HCT116 (cell line): ENCODE measurements around the gene MTMR12.

ENCODE experiments used
- CTCF ChIP-seq, 3 experiments: fragments of 200-600 bp in 1 of 3; sonication (generic) in 1 of 3; IDR thresholded peaks in 2 of 3; conservative IDR thresholded peaks in 1 of 3; 2 replicates each; pipeline ENCODE4 v1.5.1; 2012 to 2017; ENCODE audit warnings: low read depth in 2 of 3, low read length in 2 of 3, antibody characterized with exemption in 1 of 3, borderline replicate concordance in 1 of 3, control low read depth in 1 of 3, mild to moderate bottlenecking in 1 of 3, mixed read lengths in 1 of 3, mixed run types in 1 of 3, moderate library complexity in 1 of 3; ENCODE audit not compliant: insufficient read depth in 1 of 3
- EGR1 ChIP-seq: IDR thresholded peaks from 2 replicates; pipeline ENCODE4 v1.6.1; 2012; ENCODE audit warnings: low read depth
- EZH2 ChIP-seq: fragments of 200-600 bp; sonication (generic); IDR thresholded peaks from 2 replicates; pipeline ENCODE4 v1.6.1; 2017; ENCODE audit warnings: antibody characterized with exemption, mixed run types
- SRF ChIP-seq: IDR thresholded peaks from 2 replicates; pipeline ENCODE4 v1.6.1; 2012; ENCODE audit warnings: low read depth
- TCF7L2 ChIP-seq: IDR thresholded peaks from 2 replicates; pipeline ENCODE4 v1.7.0; 2011; ENCODE audit warnings: borderline replicate concordance, inconsistent platforms; ENCODE audit not compliant: insufficient read depth, insufficient read length; ENCODE audit errors: extremely low read depth
- ZNF274 ChIP-seq: fragments of 200-500 bp; sonication (Bioruptor generic); IDR thresholded peaks from 2 replicates; pipeline ENCODE4 v1.6.1; 2014; ENCODE audit warnings: mild to moderate bottlenecking, low read depth, low read length, inconsistent platforms
- TF ChIP-seq, protein P1 (sequence below): IDR thresholded peaks from 2 replicates; pipeline ENCODE4 v1.6.1; 2012; ENCODE audit warnings: low read depth

DNA sequence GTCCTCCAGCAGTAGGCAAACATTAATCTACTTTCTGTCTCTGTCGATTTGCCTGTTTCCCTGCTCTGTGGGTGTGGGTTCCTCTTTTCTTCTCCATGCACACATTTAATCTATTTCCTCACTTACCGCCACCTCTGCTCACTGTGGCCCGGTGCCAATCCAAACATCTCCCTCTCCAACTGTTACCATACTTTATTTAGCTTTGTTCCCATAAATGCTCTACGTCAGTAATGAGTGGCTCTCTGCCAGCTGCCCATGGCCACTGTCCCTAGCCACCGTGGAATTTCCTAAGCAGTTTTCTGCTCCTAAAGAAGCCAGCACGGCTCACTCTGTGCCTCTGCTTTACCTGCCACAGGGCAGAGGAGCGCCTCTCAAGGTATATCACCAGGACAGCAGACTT, 119.1 kb downstream of the MTMR12 start:
- TF ChIP-seq CTCF (IDR thresholded peaks at IDR 0.05 in 2 of 3, conservative IDR thresholded peaks at IDR 0.05 in 1 of 3; ENCODE audit: borderline replicate concordance in 1 of 3, insufficient read depth in 1 of 3, low read depth in 2 of 3, low read length in 2 of 3) (no peak), TCF7L2 (no peak), ZNF274 (no peak), EZH2 (no peak), SRF (no peak), EGR1 (no peak)
- TF ChIP-seq, protein P1, sequence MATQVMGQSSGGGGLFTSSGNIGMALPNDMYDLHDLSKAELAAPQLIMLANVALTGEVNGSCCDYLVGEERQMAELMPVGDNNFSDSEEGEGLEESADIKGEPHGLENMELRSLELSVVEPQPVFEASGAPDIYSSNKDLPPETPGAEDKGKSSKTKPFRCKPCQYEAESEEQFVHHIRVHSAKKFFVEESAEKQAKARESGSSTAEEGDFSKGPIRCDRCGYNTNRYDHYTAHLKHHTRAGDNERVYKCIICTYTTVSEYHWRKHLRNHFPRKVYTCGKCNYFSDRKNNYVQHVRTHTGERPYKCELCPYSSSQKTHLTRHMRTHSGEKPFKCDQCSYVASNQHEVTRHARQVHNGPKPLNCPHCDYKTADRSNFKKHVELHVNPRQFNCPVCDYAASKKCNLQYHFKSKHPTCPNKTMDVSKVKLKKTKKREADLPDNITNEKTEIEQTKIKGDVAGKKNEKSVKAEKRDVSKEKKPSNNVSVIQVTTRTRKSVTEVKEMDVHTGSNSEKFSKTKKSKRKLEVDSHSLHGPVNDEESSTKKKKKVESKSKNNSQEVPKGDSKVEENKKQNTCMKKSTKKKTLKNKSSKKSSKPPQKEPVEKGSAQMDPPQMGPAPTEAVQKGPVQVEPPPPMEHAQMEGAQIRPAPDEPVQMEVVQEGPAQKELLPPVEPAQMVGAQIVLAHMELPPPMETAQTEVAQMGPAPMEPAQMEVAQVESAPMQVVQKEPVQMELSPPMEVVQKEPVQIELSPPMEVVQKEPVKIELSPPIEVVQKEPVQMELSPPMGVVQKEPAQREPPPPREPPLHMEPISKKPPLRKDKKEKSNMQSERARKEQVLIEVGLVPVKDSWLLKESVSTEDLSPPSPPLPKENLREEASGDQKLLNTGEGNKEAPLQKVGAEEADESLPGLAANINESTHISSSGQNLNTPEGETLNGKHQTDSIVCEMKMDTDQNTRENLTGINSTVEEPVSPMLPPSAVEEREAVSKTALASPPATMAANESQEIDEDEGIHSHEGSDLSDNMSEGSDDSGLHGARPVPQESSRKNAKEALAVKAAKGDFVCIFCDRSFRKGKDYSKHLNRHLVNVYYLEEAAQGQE, result no peak
